Psoas muscle (tissue), 8 donors: ENCODE measurements around the gene ZFP36L2. TPM values are rescaled to one million over a fixed set of nuclear protein-coding genes. Genes with fewer than 3 reads are reported as not detected.

Experiments
- ATAC-seq, 4 donors: fragments of 200-7000 bp; cut with Tn5 transposase; one replicate each; pipeline ENCODE4 v1.9.1; 2020; ENCODE audit warnings: moderate library complexity in 3 of 4, mild to moderate bottlenecking in 2 of 4
- DNase-seq, 2 donors: peaks; one replicate each; pipeline ENCODE4 v3.0.0-alpha.2; 2020
- H3K27ac ChIP-seq: fragments of 200-600 bp; one replicate; pipeline ENCODE4 v1.8.0; 2022
- H3K27me3 ChIP-seq, 3 donors: fragments of 200-600 bp in 1 of 3; one replicate each; pipeline versions ENCODE4 v1.6.1 to v1.8.0; 2013 to 2022; ENCODE audit warnings: low read length in 2 of 3, mild to moderate bottlenecking in 2 of 3, moderate library complexity in 1 of 3; ENCODE audit not compliant: insufficient read depth in 3 of 3
- H3K36me3 ChIP-seq, 2 donors: fragments of 200-600 bp in 1 of 2; one replicate each; pipeline versions ENCODE4 v1.6.1 to v1.8.0; 2013 to 2022; ENCODE audit warnings: low read depth in 1 of 2, mild to moderate bottlenecking in 1 of 2, moderate library complexity in 1 of 2; ENCODE audit not compliant: insufficient read depth in 1 of 2
- H3K4me1 ChIP-seq: fragments of 200-600 bp; one replicate; pipeline ENCODE4 v1.8.0; 2022
- H3K4me3 ChIP-seq: fragments of 200-600 bp; one replicate; pipeline ENCODE4 v1.8.0; 2022; ENCODE audit warnings: mild to moderate bottlenecking
- H3K9me3 ChIP-seq: fragments of 200-600 bp; one replicate; pipeline ENCODE4 v1.8.0; 2022
- WGBS, 3 donors: extraction: QIAGEN DNeasy Blood & Tissue Kit; methylation state at CpG; one replicate each; pipeline versions ENCODE4 v1.1.6 to v1.1.7; 2013; 5-methylcytosine and 5-hydroxymethylcytosine counted together
- intact Hi-C, 2 donors: fragments of 100-400 bp; cut with DNase I; formaldehyde crosslinking; loops; one replicate each; pipeline versions ENCODE4 v1.11.0 to v1.14.2; 2022
- polyA plus RNA-seq, 3 donors: library from polyadenylated mRNA; stranded (reverse); fragments of 200-250 nt; gene quantifications; one replicate each; pipeline ENCODE4 v1.2.3, GENCODE V29; 2013
- total RNA-seq, 4 donors: library from RNA; stranded (reverse); fragmentation: NEBNext Ultra II Directional in 2 of 4; extraction: Animal tissue kit (Norgen Biotek cat#: 25700) in 2 of 4; gene quantifications; one replicate each; pipeline versions ENCODE4 v1.2.1 to v1.2.4, GENCODE V29; 2021 to 2023
- TF ChIP-seq, protein P1 (sequence below): fragments of 200-600 bp; IDR thresholded peaks from one replicate; pipeline ENCODE4 v1.8.0; 2022; ENCODE audit warnings: antibody characterized with exemption
- donor health status: healthy with polysubstance abuse.
- donor health status: DM: no; HTN: no; CAD: no; lungs with moderate emphysema.
- donor health status: Bipolar disorder and iron deficiency.
- donor health status: healthy.
- donor health status: DM: yes; HTN: yes; CAD: no.
- donor health status: DM: no; HTN: no; CAD: no.
- donor health status: DM: no; HTN: no; CAD: no.
- donor health status: DM: yes; HTN: yes; CAD: no.

Gene ZFP36L2
- total and polyA plus RNA-seq, 7 donors, result 26.3 to 103 (median 48.9) TPM

DNA sequence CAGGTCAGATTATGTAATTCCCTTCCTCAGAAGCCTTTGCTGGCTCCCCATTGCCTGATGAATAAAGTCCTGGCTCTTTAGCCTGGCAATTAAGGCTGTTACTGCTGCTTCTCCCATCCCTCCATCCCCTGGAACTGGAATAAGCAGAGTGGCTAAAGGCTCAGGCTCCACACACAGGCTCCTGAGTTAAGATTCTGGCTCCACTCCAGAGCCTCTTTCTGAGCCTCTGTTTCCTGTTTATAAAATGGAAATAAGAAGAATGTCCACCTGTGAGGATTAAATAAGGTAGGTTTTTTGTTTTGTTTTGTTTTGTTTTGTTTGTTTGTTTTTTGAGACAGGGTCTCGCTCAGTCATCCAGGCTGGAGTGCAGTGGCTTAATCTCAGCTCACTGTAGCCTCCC lies 50.0 kb downstream of the ZFP36L2 start:
- no peaks in the 10 kb centered on the region for H3K36me3 ChIP-seq
- intact Hi-C loops, result no loop called here
- H3K9me3 ChIP-seq, result peaks cover 16% of the 10 kb centered on the region
- TF ChIP-seq, protein P1, sequence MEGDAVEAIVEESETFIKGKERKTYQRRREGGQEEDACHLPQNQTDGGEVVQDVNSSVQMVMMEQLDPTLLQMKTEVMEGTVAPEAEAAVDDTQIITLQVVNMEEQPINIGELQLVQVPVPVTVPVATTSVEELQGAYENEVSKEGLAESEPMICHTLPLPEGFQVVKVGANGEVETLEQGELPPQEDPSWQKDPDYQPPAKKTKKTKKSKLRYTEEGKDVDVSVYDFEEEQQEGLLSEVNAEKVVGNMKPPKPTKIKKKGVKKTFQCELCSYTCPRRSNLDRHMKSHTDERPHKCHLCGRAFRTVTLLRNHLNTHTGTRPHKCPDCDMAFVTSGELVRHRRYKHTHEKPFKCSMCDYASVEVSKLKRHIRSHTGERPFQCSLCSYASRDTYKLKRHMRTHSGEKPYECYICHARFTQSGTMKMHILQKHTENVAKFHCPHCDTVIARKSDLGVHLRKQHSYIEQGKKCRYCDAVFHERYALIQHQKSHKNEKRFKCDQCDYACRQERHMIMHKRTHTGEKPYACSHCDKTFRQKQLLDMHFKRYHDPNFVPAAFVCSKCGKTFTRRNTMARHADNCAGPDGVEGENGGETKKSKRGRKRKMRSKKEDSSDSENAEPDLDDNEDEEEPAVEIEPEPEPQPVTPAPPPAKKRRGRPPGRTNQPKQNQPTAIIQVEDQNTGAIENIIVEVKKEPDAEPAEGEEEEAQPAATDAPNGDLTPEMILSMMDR, result no peak
- DNase-seq, result no peak
- peaks cover 25% of the 10 kb centered on the region for H3K4me1 ChIP-seq
- H3K27ac ChIP-seq, result no peak overlapping the region
- WGBS, 3 donors, result 83 to 100% (median 91%) methylated on average over 1 of the region's 1 CpG
- no peak for ATAC-seq
- no peak overlapping the region for H3K4me3 ChIP-seq
- no peaks in the 10 kb centered on the region for H3K27me3 ChIP-seq

DNA sequence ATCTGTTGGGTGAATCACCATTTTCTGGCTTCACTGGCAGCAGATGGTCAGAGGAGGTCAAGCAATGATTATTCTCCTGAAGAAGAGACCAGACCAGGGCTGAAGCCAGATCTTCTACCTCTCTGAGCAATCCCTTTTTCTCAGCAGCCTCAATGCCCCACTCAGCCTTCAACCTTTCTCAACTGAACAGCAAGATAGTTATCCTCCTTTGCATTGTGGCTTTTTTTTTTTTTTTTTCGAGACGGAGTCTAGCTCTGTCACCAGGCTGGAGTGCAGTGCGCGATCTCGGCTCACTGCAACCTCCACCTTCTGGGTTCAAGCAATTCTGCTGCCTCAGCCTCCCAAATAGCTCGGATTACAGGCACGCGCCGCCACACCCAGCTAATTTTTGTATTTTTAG lies 50.5 kb downstream of the ZFP36L2 start:
- 90 to 95% (median 94%) methylated on average over 9 of the region's 9 CpGs for WGBS, 3 donors
- intact Hi-C loops, result no loop called here
- Histone ChIP-seq H3K27me3 (no peaks in the 10 kb centered on the region), H3K4me3 (no peak overlapping the region), H3K27ac (no peak overlapping the region), H3K9me3 (peaks cover 16% of the 10 kb centered on the region), H3K36me3 (no peaks in the 10 kb centered on the region), H3K4me1 (peaks cover 25% of the 10 kb centered on the region)
- TF ChIP-seq, protein P1, result no peak
- DNase-seq, result no peak
- no peak for ATAC-seq

- H3K4me3 ChIP-seq, result no peak overlapping the region
- H3K4me1 ChIP-seq, result peaks cover 24% of the 10 kb centered on the region
- TF ChIP-seq, protein P1, result no peak
- ATAC-seq (no peak), DNase-seq (no peak)
- H3K36me3 ChIP-seq, result no peaks in the 10 kb centered on the region
- intact Hi-C loops, result no loop called here
- H3K27me3 ChIP-seq, result no peaks in the 10 kb centered on the region
- 3 to 61% (median 7%) methylated on average over 1 of the region's 1 CpG for WGBS, 3 donors
- H3K9me3 ChIP-seq, result peaks cover 16% of the 10 kb centered on the region
- peak overlapping the region; percentile 53 for H3K27ac ChIP-seq
These were observed 51.4 kb downstream of the ZFP36L2 start for GRCh38 chr2:43175020-43175441.

DNA sequence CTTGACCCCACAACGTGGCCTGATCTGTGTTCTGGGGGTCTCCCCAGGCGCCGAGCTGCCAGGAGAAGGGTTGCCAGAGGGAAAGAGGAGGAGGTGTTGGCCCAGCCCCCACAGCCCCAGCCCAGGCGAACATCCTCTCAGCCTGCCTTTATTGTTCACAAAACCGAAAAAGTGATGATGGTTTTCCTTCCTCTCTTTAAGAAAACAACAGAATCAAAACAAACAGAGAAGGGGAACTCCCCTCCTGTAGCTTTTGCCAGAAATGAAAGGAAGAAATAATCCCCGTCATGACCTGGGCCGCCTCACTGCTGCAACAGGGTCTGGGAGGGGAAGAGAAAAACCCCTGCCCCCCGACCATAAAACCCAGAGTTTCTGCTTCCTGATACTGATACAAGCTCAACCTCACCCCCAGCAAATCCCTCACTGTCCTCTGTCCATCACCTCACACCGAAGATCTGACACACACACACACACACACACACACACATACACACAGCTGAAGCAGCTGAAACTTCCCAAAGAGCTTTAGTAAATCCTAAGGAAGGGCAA lies 52.0 kb downstream of the ZFP36L2 start:
- TF ChIP-seq, protein P1, result no peak
- H3K4me3 ChIP-seq, result no peak overlapping the region
- H3K9me3 ChIP-seq, result peaks cover 16% of the 10 kb centered on the region
- peak overlapping the region; percentile 2 for H3K27ac ChIP-seq
- intact Hi-C loops, result no loop called here
- no peak for ATAC-seq
- WGBS, 3 donors, result 70 to 87% (median 71%) methylated on average over 9 of the region's 9 CpGs
- peak in 1 of 2 donors; percentile 64 for DNase-seq
- H3K27me3 ChIP-seq, result no peaks in the 10 kb centered on the region
- H3K36me3 ChIP-seq, result no peaks in the 10 kb centered on the region
- H3K4me1 ChIP-seq, result peaks cover 24% of the 10 kb centered on the region
